ENCODE results near the gene XRCC3. TPM values are rescaled to one million over a fixed set of nuclear protein-coding genes. Genes with fewer than 3 reads are reported as not detected.

Gene XRCC3
- total and polyA plus RNA-seq, 4 experiments from 2014 or later: 2.2 to 12.6 (median 6.7) TPM

DNA sequence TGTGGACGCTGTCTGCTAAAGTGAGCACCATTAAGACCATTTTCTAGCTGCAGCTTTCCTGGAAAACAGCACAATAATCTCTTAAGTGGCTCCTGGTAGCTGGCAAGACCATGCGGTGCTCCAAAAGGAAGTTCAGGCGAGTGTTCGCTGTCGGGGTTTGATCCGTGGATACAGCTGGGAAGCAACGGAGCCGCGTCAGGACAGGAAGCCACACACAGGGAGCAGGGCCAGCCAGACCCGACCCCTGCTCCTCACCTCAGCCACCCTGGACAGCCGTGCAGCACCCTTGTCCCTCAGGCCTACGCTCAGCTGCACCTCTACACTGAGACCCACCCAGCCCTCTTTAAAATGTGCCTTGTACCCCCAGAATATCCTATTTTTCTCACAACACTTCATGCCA lies 19.8 kb upstream of the XRCC3 start:
- no peak overlapping the region for H3K27ac ChIP-seq (ENCODE audit: low read depth, low read length)
- DNase-seq: no peak
- no peaks in the 10 kb centered on the region for H3K4me1 Mint-ChIP-seq
- no peaks in the 10 kb centered on the region for H3K4me1 ChIP-seq (ENCODE audit: insufficient read depth, low read length)
- peaks cover 14% of the 10 kb centered on the region for H3K36me3 ChIP-seq (ENCODE audit: insufficient read depth, low read length)
- H3K4me3 ChIP-seq (ENCODE audit: low read length in 2 of 2): no peak overlapping the region
- H3K9me3 ChIP-seq (ENCODE audit: control insufficient read depth in 1 of 2, low read length in 2 of 2): no peaks in the 10 kb centered on the region
- ChIA-PET CTCF (ENCODE audit: partially characterized antibody) (no interaction called here), POLR2A (ENCODE audit: partially characterized antibody) (interaction anchor here (2.0 kb wide), 1 partner anchor 20 kb away, joined by 5 read pairs; the partner anchor contains the start of genes XRCC3 and ZFYVE21)
- H3K4me3 Mint-ChIP-seq: no peak overlapping the region
- peaks cover 13 to 52% of the 10 kb centered on the region in 2 donors for H3K36me3 Mint-ChIP-seq
- H3K27me3 Mint-ChIP-seq: no peaks in the 10 kb centered on the region
- intact Hi-C loops (cut with micrococcal nuclease): no loop called here
- H3K27ac Mint-ChIP-seq: peak overlapping the region in 2 of 7 donors; percentile 10 to 52
- H3K27me3 ChIP-seq (ENCODE audit: insufficient read depth, low read length): no peaks in the 10 kb centered on the region
- no peaks in the 10 kb centered on the region for H3K9me3 Mint-ChIP-seq

DNA sequence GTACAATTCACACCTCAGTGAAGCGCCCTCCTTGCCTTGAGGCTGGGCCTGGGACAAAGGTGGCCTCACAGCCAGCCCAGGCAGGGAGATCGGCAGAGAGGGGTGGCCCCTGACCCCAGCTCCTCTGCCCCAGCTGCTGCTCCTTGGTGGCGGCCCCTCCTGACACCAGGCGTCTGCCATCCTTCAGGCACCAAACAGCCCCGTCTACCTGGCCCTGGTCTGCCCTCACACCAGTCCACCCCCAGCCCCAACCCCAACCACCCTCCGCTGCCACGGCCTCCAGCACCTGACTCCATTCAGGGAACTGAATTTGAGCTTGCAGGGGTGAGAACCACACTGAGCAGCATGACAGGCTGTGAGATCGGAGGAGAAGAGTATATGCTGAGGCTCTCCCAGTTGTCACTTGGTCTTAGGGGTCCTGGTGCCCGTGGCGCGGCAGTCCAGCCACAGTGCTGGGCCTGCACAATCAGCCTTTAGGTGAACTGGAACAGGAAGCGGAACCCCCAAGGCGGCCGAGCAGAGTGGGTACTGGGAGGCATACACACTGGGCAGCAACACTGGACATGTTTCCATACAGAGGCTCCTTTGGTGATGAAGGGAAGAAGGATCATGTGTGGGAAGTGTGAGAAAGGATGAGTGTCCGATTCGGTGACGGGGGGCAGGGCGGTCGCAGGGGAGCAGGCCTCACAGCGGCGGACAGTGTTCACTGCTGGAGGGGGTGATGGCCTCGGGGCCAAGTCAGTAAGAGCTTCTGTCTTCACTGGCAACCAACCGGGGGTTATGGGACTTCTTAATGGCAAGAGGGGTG lies 19.0 kb upstream of the XRCC3 start:
- Histone ChIP-seq H3K4me1 (ENCODE audit: insufficient read depth, low read length) (no peaks in the 10 kb centered on the region), H3K9me3 (ENCODE audit: control insufficient read depth in 1 of 2, low read length in 2 of 2) (no peaks in the 10 kb centered on the region), H3K27me3 (ENCODE audit: insufficient read depth, low read length) (no peaks in the 10 kb centered on the region), H3K27ac (ENCODE audit: low read depth, low read length) (no peak overlapping the region), H3K36me3 (ENCODE audit: insufficient read depth, low read length) (peaks cover 20% of the 10 kb centered on the region), H3K4me3 (ENCODE audit: low read length in 2 of 2) (no peak overlapping the region)
- DNase-seq: no peak
- CTCF ChIA-PET (ENCODE audit: partially characterized antibody): no interaction called here
- H3K36me3 Mint-ChIP-seq: peaks cover 18 to 49% of the 10 kb centered on the region in 2 donors
- intact Hi-C loops (cut with micrococcal nuclease): no loop called here
- no peaks in the 10 kb centered on the region for H3K27me3 Mint-ChIP-seq
- POLR2A ChIA-PET (ENCODE audit: partially characterized antibody): no interaction called here
- H3K4me3 Mint-ChIP-seq: peak overlapping the region in 1 of 8 donors; percentile 13
- no peaks in the 10 kb centered on the region for H3K4me1 Mint-ChIP-seq
- no peak overlapping the region for H3K27ac Mint-ChIP-seq
- no peaks in the 10 kb centered on the region for H3K9me3 Mint-ChIP-seq

GRCh38 chr14:103733651-103734050 lies 18.4 kb upstream of the XRCC3 start:
- no peak overlapping the region for H3K27ac Mint-ChIP-seq
- DNase-seq: no peak

DNA sequence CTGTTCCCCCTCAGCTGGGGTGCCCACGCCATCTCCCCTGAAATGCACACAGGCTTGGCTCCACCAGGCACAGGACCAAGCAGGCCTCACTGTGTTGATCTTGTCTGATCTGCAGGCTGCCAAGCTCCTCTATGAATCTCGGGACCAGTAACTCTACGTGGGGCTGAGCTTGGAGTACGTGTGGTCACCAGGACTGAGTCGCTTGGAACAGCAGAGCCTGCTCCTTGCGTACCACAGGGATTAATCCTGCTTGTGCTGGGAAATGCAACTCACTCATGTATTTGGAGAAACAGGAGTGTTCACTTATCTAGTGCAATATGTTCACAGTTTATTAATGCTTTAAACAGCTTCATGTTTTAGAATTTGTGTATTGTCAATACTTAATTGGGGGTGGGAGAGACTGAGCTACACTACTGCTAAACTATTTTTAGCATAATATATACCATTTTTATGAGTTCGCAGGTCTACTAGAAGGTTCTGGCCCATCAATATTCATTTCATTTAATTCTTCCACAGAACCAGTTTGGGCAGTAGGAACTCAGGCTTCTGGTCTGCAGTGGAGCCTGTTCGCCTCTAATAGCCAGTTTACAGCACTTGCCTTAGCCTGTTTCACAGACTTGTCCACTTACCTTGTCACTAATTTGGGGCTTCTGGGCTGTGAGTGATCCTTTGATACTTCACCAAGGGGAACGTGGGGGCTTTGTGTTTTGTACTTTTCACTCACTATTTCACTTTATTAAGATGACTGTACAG lies 17.8 kb upstream of the XRCC3 start:
- Mint-ChIP-seq H3K4me1 (no peaks in the 10 kb centered on the region), H3K36me3 (peaks cover 18 to 47% of the 10 kb centered on the region in 2 donors), H3K4me3 (no peak overlapping the region), H3K27ac (peak overlapping the region in 3 of 7 donors; percentile 53 to 67 (median 66)), H3K27me3 (no peaks in the 10 kb centered on the region), H3K9me3 (no peaks in the 10 kb centered on the region)
- Histone ChIP-seq H3K36me3 (ENCODE audit: insufficient read depth, low read length) (peaks cover 22% of the 10 kb centered on the region), H3K9me3 (ENCODE audit: control insufficient read depth in 1 of 2, low read length in 2 of 2) (no peaks in the 10 kb centered on the region), H3K4me3 (ENCODE audit: low read length in 2 of 2) (no peak overlapping the region), H3K27ac (ENCODE audit: low read depth, low read length) (no peak overlapping the region), H3K4me1 (ENCODE audit: insufficient read depth, low read length) (no peaks in the 10 kb centered on the region), H3K27me3 (ENCODE audit: insufficient read depth, low read length) (no peaks in the 10 kb centered on the region)
- ChIA-PET CTCF (ENCODE audit: partially characterized antibody) (no interaction called here), POLR2A (ENCODE audit: partially characterized antibody) (interaction anchor here (1.1 kb wide), 1 partner anchor 17 kb away, joined by 3 read pairs; the partner anchor contains the start of genes XRCC3 and ZFYVE21)
- intact Hi-C loops (cut with micrococcal nuclease): no loop called here
- DNase-seq: no peak

More at GRCh38 chr14:103733651-103734050, 18.4 kb upstream of the XRCC3 start:
- H3K27me3 Mint-ChIP-seq: no peaks in the 10 kb centered on the region
- no peaks in the 10 kb centered on the region for H3K9me3 ChIP-seq (ENCODE audit: control insufficient read depth in 1 of 2, low read length in 2 of 2)
- ChIA-PET POLR2A (ENCODE audit: partially characterized antibody) (interaction anchor here (1.1 kb wide), 1 partner anchor 18 kb away, joined by 3 read pairs; the partner anchor contains the start of genes XRCC3 and ZFYVE21), CTCF (ENCODE audit: partially characterized antibody) (no interaction called here)
- intact Hi-C loops (cut with micrococcal nuclease): no loop called here
- H3K9me3 Mint-ChIP-seq: no peaks in the 10 kb centered on the region
- H3K27me3 ChIP-seq (ENCODE audit: insufficient read depth, low read length): no peaks in the 10 kb centered on the region
- H3K4me1 Mint-ChIP-seq: no peaks in the 10 kb centered on the region
- H3K36me3 ChIP-seq (ENCODE audit: insufficient read depth, low read length): peaks cover 25% of the 10 kb centered on the region
- no peaks in the 10 kb centered on the region for H3K4me1 ChIP-seq (ENCODE audit: insufficient read depth, low read length)
- H3K4me3 Mint-ChIP-seq: no peak overlapping the region
- H3K36me3 Mint-ChIP-seq: peaks cover 20 to 49% of the 10 kb centered on the region in 2 donors
- no peak overlapping the region for H3K4me3 ChIP-seq (ENCODE audit: low read length in 2 of 2)
- no peak overlapping the region for H3K27ac ChIP-seq (ENCODE audit: low read depth, low read length)

DNA sequence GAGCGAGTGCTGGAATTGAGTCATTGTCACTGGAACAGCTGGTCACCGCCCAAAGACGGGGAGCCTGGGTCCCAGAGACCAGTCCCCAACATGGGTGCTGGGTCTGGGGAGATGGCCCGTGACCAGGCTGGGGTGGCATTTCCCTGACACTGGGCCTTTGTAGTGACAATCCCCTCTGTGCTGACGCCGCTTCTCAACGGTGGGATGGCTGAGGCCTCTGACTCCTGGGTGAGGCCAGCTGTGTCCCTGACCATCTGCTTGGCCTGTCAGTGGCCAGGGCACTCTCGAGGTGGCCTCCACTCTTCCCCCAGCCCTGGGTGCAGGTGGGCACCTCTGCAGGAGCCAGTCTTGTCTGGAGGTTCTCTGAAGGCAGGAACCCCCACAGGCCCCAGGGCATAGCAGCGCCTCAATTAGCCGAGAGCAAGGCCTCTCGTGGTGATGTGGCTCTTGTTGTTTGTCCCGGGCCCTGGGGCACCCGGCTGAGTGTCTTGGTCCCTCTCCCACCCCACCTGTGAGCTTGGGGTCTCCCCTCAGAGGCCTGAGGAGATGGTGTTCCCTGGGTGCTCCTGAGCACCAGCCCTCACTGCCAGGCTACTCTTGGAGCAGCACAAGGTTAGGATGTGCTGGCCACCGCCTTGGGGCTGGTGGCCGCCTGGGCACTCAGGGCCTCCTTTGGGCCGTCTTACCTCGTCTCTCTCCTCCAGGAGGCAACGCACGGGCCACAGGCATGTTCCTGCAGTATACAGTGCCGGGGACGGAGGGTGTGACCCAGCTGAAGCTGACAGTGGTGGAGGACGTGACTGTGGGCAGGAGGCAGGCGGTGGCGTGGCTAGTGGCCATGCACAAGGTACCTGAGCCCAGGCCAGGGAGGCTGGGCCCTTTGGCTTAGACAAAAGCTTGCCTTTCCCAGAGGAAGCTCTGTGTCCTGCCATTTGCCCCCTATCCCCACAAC lies 16.9 kb upstream of the XRCC3 start:
- no peak overlapping the region for H3K4me3 ChIP-seq (ENCODE audit: low read length in 2 of 2)
- H3K27ac ChIP-seq (ENCODE audit: low read depth, low read length): no peak overlapping the region
- H3K4me1 Mint-ChIP-seq: no peaks in the 10 kb centered on the region
- POLR2A ChIA-PET (ENCODE audit: partially characterized antibody): interaction anchor here (1.1 kb wide), 1 partner anchor 16 kb away, joined by 3 read pairs; the partner anchor contains the start of genes XRCC3 and ZFYVE21
- intact Hi-C loops (cut with micrococcal nuclease): no loop called here
- H3K27me3 Mint-ChIP-seq: no peaks in the 10 kb centered on the region
- no peak for DNase-seq
- no peaks in the 10 kb centered on the region for H3K27me3 ChIP-seq (ENCODE audit: insufficient read depth, low read length)
- peaks cover 13 to 40% of the 10 kb centered on the region in 2 donors for H3K36me3 Mint-ChIP-seq
- H3K4me3 Mint-ChIP-seq: no peak overlapping the region
- CTCF ChIA-PET (ENCODE audit: partially characterized antibody): no interaction called here
- no peaks in the 10 kb centered on the region for H3K9me3 Mint-ChIP-seq
- peak overlapping the region in 2 of 7 donors; percentile 53 to 67 for H3K27ac Mint-ChIP-seq
- H3K36me3 ChIP-seq (ENCODE audit: insufficient read depth, low read length): peaks cover 22% of the 10 kb centered on the region
- no peaks in the 10 kb centered on the region for H3K4me1 ChIP-seq (ENCODE audit: insufficient read depth, low read length)
- no peaks in the 10 kb centered on the region for H3K9me3 ChIP-seq (ENCODE audit: control insufficient read depth in 1 of 2, low read length in 2 of 2)

- Histone ChIP-seq H3K36me3 (ENCODE audit: insufficient read depth, low read length) (peaks cover 22% of the 10 kb centered on the region), H3K27me3 (ENCODE audit: insufficient read depth, low read length) (no peaks in the 10 kb centered on the region), H3K9me3 (ENCODE audit: control insufficient read depth in 1 of 2, low read length in 2 of 2) (no peaks in the 10 kb centered on the region), H3K4me1 (ENCODE audit: insufficient read depth, low read length) (no peaks in the 10 kb centered on the region), H3K27ac (ENCODE audit: low read depth, low read length) (no peak overlapping the region), H3K4me3 (ENCODE audit: low read length in 2 of 2) (no peak overlapping the region)
- no peak for DNase-seq
- Mint-ChIP-seq H3K36me3 (peaks cover 13 to 33% of the 10 kb centered on the region in 2 donors), H3K27ac (no peak overlapping the region), H3K4me1 (no peaks in the 10 kb centered on the region), H3K9me3 (no peaks in the 10 kb centered on the region), H3K4me3 (no peak overlapping the region), H3K27me3 (no peaks in the 10 kb centered on the region)
- ChIA-PET CTCF (ENCODE audit: partially characterized antibody) (no interaction called here), POLR2A (ENCODE audit: partially characterized antibody) (no interaction called here)
- intact Hi-C loops (cut with micrococcal nuclease): no loop called here
These were observed 16.2 kb upstream of the XRCC3 start for GRCh38 chr14:103731481-103731880.
